SK-N-SH (cell line): ENCODE measurements around the gene SAMD4B.

Experiments
- ELF1 ChIP-seq: IDR thresholded peaks from 2 replicates; pipeline ENCODE4 v1.4.0; 2012
- EP300 ChIP-seq, 2 experiments: IDR thresholded peaks; 2 replicates each; pipeline versions ENCODE4 v1.4.0 to v1.6.1; 2012; ENCODE audit warnings: borderline replicate concordance in 1 of 2, low read depth in 1 of 2, low read length in 1 of 2
- GABPA ChIP-seq: IDR thresholded peaks from 2 replicates; pipeline ENCODE4 v1.4.0; 2012; ENCODE audit warnings: low read depth, mild to moderate bottlenecking
- MXI1 ChIP-seq: IDR thresholded peaks from 2 replicates; pipeline ENCODE4 v1.6.1; 2012; ENCODE audit warnings: mild to moderate bottlenecking, low read depth, low read length, improper control_type of control experiment
- RAD21 ChIP-seq: IDR thresholded peaks from 2 replicates; pipeline ENCODE4 v1.6.1; 2012; ENCODE audit warnings: mild to moderate bottlenecking, low read length
- TF ChIP-seq, protein P1 (sequence below): fragments of 200-600 bp; sonication (generic); IDR thresholded peaks from 2 replicates; pipeline ENCODE4 v1.6.1; 2017; ENCODE audit warnings: antibody characterized with exemption, mild to moderate bottlenecking, moderate library complexity
- TF ChIP-seq, protein P2 (sequence below): IDR thresholded peaks from 2 replicates; pipeline ENCODE4 v1.6.1; 2012; ENCODE audit warnings: mild to moderate bottlenecking, low read depth, low read length, moderate library complexity

GRCh38 chr19:39412867-39413271 lies 70.6 kb downstream of the SAMD4B start:
- TF ChIP-seq, protein P1, sequence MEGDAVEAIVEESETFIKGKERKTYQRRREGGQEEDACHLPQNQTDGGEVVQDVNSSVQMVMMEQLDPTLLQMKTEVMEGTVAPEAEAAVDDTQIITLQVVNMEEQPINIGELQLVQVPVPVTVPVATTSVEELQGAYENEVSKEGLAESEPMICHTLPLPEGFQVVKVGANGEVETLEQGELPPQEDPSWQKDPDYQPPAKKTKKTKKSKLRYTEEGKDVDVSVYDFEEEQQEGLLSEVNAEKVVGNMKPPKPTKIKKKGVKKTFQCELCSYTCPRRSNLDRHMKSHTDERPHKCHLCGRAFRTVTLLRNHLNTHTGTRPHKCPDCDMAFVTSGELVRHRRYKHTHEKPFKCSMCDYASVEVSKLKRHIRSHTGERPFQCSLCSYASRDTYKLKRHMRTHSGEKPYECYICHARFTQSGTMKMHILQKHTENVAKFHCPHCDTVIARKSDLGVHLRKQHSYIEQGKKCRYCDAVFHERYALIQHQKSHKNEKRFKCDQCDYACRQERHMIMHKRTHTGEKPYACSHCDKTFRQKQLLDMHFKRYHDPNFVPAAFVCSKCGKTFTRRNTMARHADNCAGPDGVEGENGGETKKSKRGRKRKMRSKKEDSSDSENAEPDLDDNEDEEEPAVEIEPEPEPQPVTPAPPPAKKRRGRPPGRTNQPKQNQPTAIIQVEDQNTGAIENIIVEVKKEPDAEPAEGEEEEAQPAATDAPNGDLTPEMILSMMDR: peak; percentile 10; the same call in 1 of the 2 replicates
- TF ChIP-seq MXI1 (no peak), EP300 (IDR thresholded peaks at IDR 0.05; ENCODE audit: borderline replicate concordance in 1 of 2, low read depth in 1 of 2, low read length in 1 of 2) (no peak), ELF1 (no peak), RAD21 (no peak), GABPA (no peak)
- TF ChIP-seq, protein P2, sequence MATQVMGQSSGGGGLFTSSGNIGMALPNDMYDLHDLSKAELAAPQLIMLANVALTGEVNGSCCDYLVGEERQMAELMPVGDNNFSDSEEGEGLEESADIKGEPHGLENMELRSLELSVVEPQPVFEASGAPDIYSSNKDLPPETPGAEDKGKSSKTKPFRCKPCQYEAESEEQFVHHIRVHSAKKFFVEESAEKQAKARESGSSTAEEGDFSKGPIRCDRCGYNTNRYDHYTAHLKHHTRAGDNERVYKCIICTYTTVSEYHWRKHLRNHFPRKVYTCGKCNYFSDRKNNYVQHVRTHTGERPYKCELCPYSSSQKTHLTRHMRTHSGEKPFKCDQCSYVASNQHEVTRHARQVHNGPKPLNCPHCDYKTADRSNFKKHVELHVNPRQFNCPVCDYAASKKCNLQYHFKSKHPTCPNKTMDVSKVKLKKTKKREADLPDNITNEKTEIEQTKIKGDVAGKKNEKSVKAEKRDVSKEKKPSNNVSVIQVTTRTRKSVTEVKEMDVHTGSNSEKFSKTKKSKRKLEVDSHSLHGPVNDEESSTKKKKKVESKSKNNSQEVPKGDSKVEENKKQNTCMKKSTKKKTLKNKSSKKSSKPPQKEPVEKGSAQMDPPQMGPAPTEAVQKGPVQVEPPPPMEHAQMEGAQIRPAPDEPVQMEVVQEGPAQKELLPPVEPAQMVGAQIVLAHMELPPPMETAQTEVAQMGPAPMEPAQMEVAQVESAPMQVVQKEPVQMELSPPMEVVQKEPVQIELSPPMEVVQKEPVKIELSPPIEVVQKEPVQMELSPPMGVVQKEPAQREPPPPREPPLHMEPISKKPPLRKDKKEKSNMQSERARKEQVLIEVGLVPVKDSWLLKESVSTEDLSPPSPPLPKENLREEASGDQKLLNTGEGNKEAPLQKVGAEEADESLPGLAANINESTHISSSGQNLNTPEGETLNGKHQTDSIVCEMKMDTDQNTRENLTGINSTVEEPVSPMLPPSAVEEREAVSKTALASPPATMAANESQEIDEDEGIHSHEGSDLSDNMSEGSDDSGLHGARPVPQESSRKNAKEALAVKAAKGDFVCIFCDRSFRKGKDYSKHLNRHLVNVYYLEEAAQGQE: no peak
